ENCODE data around the gene ANKRD31.
"Not testable (repeated sequence)": the region's sequence is repeated elsewhere in the genome, so short reads cannot be mapped to it uniquely, and the experiment has no call there.

ANKRD31 gene

GRCh38 chr5:75270605-75271004 lies 33.9 kb upstream of the ANKRD31 start:
- H3K36me3 ChIP-seq (ENCODE audit: control insufficient read depth, insufficient read depth, low read length); H3K9me3 ChIP-seq (ENCODE audit: control insufficient read depth, low read length); H3K4me3 ChIP-seq (ENCODE audit: extremely low read depth, insufficient read depth, low read length, poor library complexity, severe bottlenecking); H3K27ac ChIP-seq (ENCODE audit: low read depth, low read length, severe bottlenecking); H3K4me1 ChIP-seq (ENCODE audit: control insufficient read depth, insufficient read depth, low read length, poor library complexity, severe bottlenecking): not testable (repeated sequence)
- WGBS, 2 experiments (ENCODE audit: insufficient coverage in 2 of 2), result no CpG with 5 or more reads among the region's 31 CpGs

- 71% methylated on average over 1 of the region's 2 CpGs; no CpG with 5 or more reads in 1 of the 2 experiments for WGBS, 2 experiments (ENCODE audit: insufficient coverage in 2 of 2)
- no peak overlapping the region for H3K4me3 ChIP-seq (ENCODE audit: extremely low read depth, insufficient read depth, low read length, poor library complexity, severe bottlenecking)
- no peaks in the 10 kb centered on the region for H3K36me3 ChIP-seq (ENCODE audit: control insufficient read depth, insufficient read depth, low read length)
- no peaks in the 10 kb centered on the region for H3K4me1 ChIP-seq (ENCODE audit: control insufficient read depth, insufficient read depth, low read length, poor library complexity, severe bottlenecking)
- no peak overlapping the region for H3K27ac ChIP-seq (ENCODE audit: low read depth, low read length, severe bottlenecking)
- H3K9me3 ChIP-seq (ENCODE audit: control insufficient read depth, low read length), result no peaks in the 10 kb centered on the region
These were observed 29.1 kb upstream of the ANKRD31 start for GRCh38 chr5:75265731-75266130.

GRCh38 chr5:75262271-75262670 lies 25.6 kb upstream of the ANKRD31 start:
- Histone ChIP-seq H3K27ac (ENCODE audit: low read depth, low read length, severe bottlenecking) (no peak overlapping the region), H3K36me3 (ENCODE audit: control insufficient read depth, insufficient read depth, low read length) (no peaks in the 10 kb centered on the region), H3K9me3 (ENCODE audit: control insufficient read depth, low read length) (no peaks in the 10 kb centered on the region), H3K4me1 (ENCODE audit: control insufficient read depth, insufficient read depth, low read length, poor library complexity, severe bottlenecking) (no peaks in the 10 kb centered on the region), H3K4me3 (ENCODE audit: extremely low read depth, insufficient read depth, low read length, poor library complexity, severe bottlenecking) (no peak overlapping the region)
- WGBS, 2 experiments (ENCODE audit: insufficient coverage in 2 of 2), result 100% methylated on average over 3 of the region's 3 CpGs

GRCh38 chr5:75260708-75261107 lies 24.0 kb upstream of the ANKRD31 start:
- no peaks in the 10 kb centered on the region for H3K4me1 ChIP-seq (ENCODE audit: control insufficient read depth, insufficient read depth, low read length, poor library complexity, severe bottlenecking)
- 74 to 100% methylated on average over 1 to 2 of the region's 2 CpGs for WGBS, 2 experiments (ENCODE audit: insufficient coverage in 2 of 2)
- no peaks in the 10 kb centered on the region for H3K9me3 ChIP-seq (ENCODE audit: control insufficient read depth, low read length)
- no peaks in the 10 kb centered on the region for H3K36me3 ChIP-seq (ENCODE audit: control insufficient read depth, insufficient read depth, low read length)
- H3K27ac ChIP-seq (ENCODE audit: low read depth, low read length, severe bottlenecking), result no peak overlapping the region
- H3K4me3 ChIP-seq (ENCODE audit: extremely low read depth, insufficient read depth, low read length, poor library complexity, severe bottlenecking), result no peak overlapping the region

GRCh38 chr5:75250452-75250851 lies 13.8 kb upstream of the ANKRD31 start:
- H3K9me3 ChIP-seq (ENCODE audit: control insufficient read depth, low read length); H3K4me3 ChIP-seq (ENCODE audit: extremely low read depth, insufficient read depth, low read length, poor library complexity, severe bottlenecking); H3K36me3 ChIP-seq (ENCODE audit: control insufficient read depth, insufficient read depth, low read length); H3K27ac ChIP-seq (ENCODE audit: low read depth, low read length, severe bottlenecking); H3K4me1 ChIP-seq (ENCODE audit: control insufficient read depth, insufficient read depth, low read length, poor library complexity, severe bottlenecking): not testable (repeated sequence)
- WGBS, 2 experiments (ENCODE audit: insufficient coverage in 2 of 2), result no CpG with 5 or more reads among the region's 4 CpGs

GRCh38 chr5:75245023-75245422 lies 8.3 kb upstream of the ANKRD31 start:
- Histone ChIP-seq H3K9me3 (ENCODE audit: control insufficient read depth, low read length) (no peaks in the 10 kb centered on the region), H3K36me3 (ENCODE audit: control insufficient read depth, insufficient read depth, low read length) (no peaks in the 10 kb centered on the region), H3K4me1 (ENCODE audit: control insufficient read depth, insufficient read depth, low read length, poor library complexity, severe bottlenecking) (no peaks in the 10 kb centered on the region), H3K4me3 (ENCODE audit: extremely low read depth, insufficient read depth, low read length, poor library complexity, severe bottlenecking) (no peak overlapping the region), H3K27ac (ENCODE audit: low read depth, low read length, severe bottlenecking) (no peak overlapping the region)
- WGBS, 2 experiments (ENCODE audit: insufficient coverage in 2 of 2), result 100% methylated on average over 1 of the region's 2 CpGs; no CpG with 5 or more reads in 1 of the 2 experiments

- 87 to 100% methylated on average over 2 to 3 of the region's 5 CpGs for WGBS, 2 experiments (ENCODE audit: insufficient coverage in 2 of 2)
- Histone ChIP-seq H3K36me3 (ENCODE audit: control insufficient read depth, insufficient read depth, low read length) (no peaks in the 10 kb centered on the region), H3K4me3 (ENCODE audit: extremely low read depth, insufficient read depth, low read length, poor library complexity, severe bottlenecking) (no peak overlapping the region), H3K9me3 (ENCODE audit: control insufficient read depth, low read length) (no peaks in the 10 kb centered on the region), H3K4me1 (ENCODE audit: control insufficient read depth, insufficient read depth, low read length, poor library complexity, severe bottlenecking) (no peaks in the 10 kb centered on the region), H3K27ac (ENCODE audit: low read depth, low read length, severe bottlenecking) (no peak overlapping the region)
These were observed 6.8 kb upstream of the ANKRD31 start for GRCh38 chr5:75243510-75243909.

- Histone ChIP-seq H3K27ac (ENCODE audit: low read depth, low read length, severe bottlenecking) (no peak overlapping the region), H3K36me3 (ENCODE audit: control insufficient read depth, insufficient read depth, low read length) (no peaks in the 10 kb centered on the region), H3K9me3 (ENCODE audit: control insufficient read depth, low read length) (no peaks in the 10 kb centered on the region), H3K4me3 (ENCODE audit: extremely low read depth, insufficient read depth, low read length, poor library complexity, severe bottlenecking) (no peak overlapping the region), H3K4me1 (ENCODE audit: control insufficient read depth, insufficient read depth, low read length, poor library complexity, severe bottlenecking) (no peaks in the 10 kb centered on the region)
- whole genome bisulfite sequencing, 2 experiments (ENCODE audit: insufficient coverage in 2 of 2), result no CpG with 5 or more reads among the region's 1 CpG
These were observed 6.4 kb upstream of the ANKRD31 start for GRCh38 chr5:75243100-75243499.

GRCh38 chr5:75242067-75242466 lies 5.4 kb upstream of the ANKRD31 start:
- no peak overlapping the region for H3K27ac ChIP-seq (ENCODE audit: low read depth, low read length, severe bottlenecking)
- H3K9me3 ChIP-seq (ENCODE audit: control insufficient read depth, low read length), result no peaks in the 10 kb centered on the region
- WGBS, 2 experiments (ENCODE audit: insufficient coverage in 2 of 2), result 93 to 100% methylated on average over 1 to 2 of the region's 2 CpGs
- H3K4me1 ChIP-seq (ENCODE audit: control insufficient read depth, insufficient read depth, low read length, poor library complexity, severe bottlenecking), result no peaks in the 10 kb centered on the region
- no peak overlapping the region for H3K4me3 ChIP-seq (ENCODE audit: extremely low read depth, insufficient read depth, low read length, poor library complexity, severe bottlenecking)
- no peaks in the 10 kb centered on the region for H3K36me3 ChIP-seq (ENCODE audit: control insufficient read depth, insufficient read depth, low read length)

GRCh38 chr5:75239681-75240080 lies 3.0 kb upstream of the ANKRD31 start:
- Histone ChIP-seq H3K36me3 (ENCODE audit: control insufficient read depth, insufficient read depth, low read length) (no peaks in the 10 kb centered on the region), H3K9me3 (ENCODE audit: control insufficient read depth, low read length) (no peaks in the 10 kb centered on the region), H3K4me1 (ENCODE audit: control insufficient read depth, insufficient read depth, low read length, poor library complexity, severe bottlenecking) (peaks cover 4% of the 10 kb centered on the region), H3K27ac (ENCODE audit: low read depth, low read length, severe bottlenecking) (peak overlapping the region; percentile 6), H3K4me3 (ENCODE audit: extremely low read depth, insufficient read depth, low read length, poor library complexity, severe bottlenecking) (no peak overlapping the region)
- no CpG with 5 or more reads among the region's 2 CpGs for WGBS, 2 experiments (ENCODE audit: insufficient coverage in 2 of 2)

GRCh38 chr5:75235711-75236110 lies 967 bp downstream of the ANKRD31 start:
- no peaks in the 10 kb centered on the region for H3K36me3 ChIP-seq (ENCODE audit: control insufficient read depth, insufficient read depth, low read length)
- 82 to 96% methylated on average over 1 to 3 of the region's 4 CpGs for WGBS, 2 experiments (ENCODE audit: insufficient coverage in 2 of 2)
- H3K27ac ChIP-seq (ENCODE audit: low read depth, low read length, severe bottlenecking), result no peak overlapping the region
- H3K4me3 ChIP-seq (ENCODE audit: extremely low read depth, insufficient read depth, low read length, poor library complexity, severe bottlenecking), result no peak overlapping the region
- H3K9me3 ChIP-seq (ENCODE audit: control insufficient read depth, low read length), result no peaks in the 10 kb centered on the region
- peaks cover 4% of the 10 kb centered on the region for H3K4me1 ChIP-seq (ENCODE audit: control insufficient read depth, insufficient read depth, low read length, poor library complexity, severe bottlenecking)

- no peaks in the 10 kb centered on the region for H3K36me3 ChIP-seq (ENCODE audit: control insufficient read depth, insufficient read depth, low read length)
- no peak overlapping the region for H3K27ac ChIP-seq (ENCODE audit: low read depth, low read length, severe bottlenecking)
- no peaks in the 10 kb centered on the region for H3K9me3 ChIP-seq (ENCODE audit: control insufficient read depth, low read length)
- H3K4me3 ChIP-seq (ENCODE audit: extremely low read depth, insufficient read depth, low read length, poor library complexity, severe bottlenecking), result no peak overlapping the region
- H3K4me1 ChIP-seq (ENCODE audit: control insufficient read depth, insufficient read depth, low read length, poor library complexity, severe bottlenecking), result peaks cover 4% of the 10 kb centered on the region
These were observed 2.4 kb downstream of the ANKRD31 start for GRCh38 chr5:75234251-75234650.
